H1 (cell line): ENCODE results near the gene DENND4A. TPM values are rescaled to one million over a fixed set of nuclear protein-coding genes. Genes with fewer than 3 reads are reported as not detected.

Experiments used
- CTCF ChIA-PET: fragments of 300-600 bp; sonication (Branson Sonifier 250); formaldehyde crosslinking; loops from one replicate; lab custom pipeline; 2021; ENCODE audit not compliant: partially characterized antibody; lab: Charles Lee
- POLR2A ChIA-PET: fragments of 300-600 bp; sonication (Branson Sonifier 250); formaldehyde crosslinking; loops from one replicate; lab custom pipeline; 2021; ENCODE audit warnings: inconsistent platforms; ENCODE audit not compliant: partially characterized antibody; lab: Charles Lee
- DNase-seq, 2 experiments: peaks; one replicate each; pipeline versions ENCODE4 v3.0.0 to v3.0.0-alpha.2; 2010 to 2022; ENCODE audit warnings: low spot score in 2 of 2, low read depth in 1 of 2, mixed read lengths in 1 of 2
- FAIRE-seq: peaks from 2 replicates; lab custom pipeline; 2011; peaks lifted over from hg19 to GRCh38; lab: Jason Lieb, UNC
- H2AFZ ChIP-seq: 2 replicates; pipeline ENCODE4 v1.8.1; 2012; ENCODE audit warnings: low read length, inconsistent platforms
- H2AK5ac ChIP-seq: 2 replicates; pipeline ENCODE4 v1.6.1; 2013; ENCODE audit warnings: low read depth, low read length
- H2BK120ac ChIP-seq: replicated peaks from 2 replicates; pipeline ENCODE3; 2013; ENCODE audit warnings: low read depth, low read length, inconsistent platforms
- H2BK12ac ChIP-seq: 2 replicates; pipeline ENCODE4 v1.6.1; 2013; ENCODE audit warnings: low read depth, low read length
- H2BK15ac ChIP-seq: 2 replicates; pipeline ENCODE4 v1.6.1; 2013; ENCODE audit warnings: low read length
- H2BK20ac ChIP-seq: 2 replicates; pipeline ENCODE4 v1.6.1; 2013; ENCODE audit warnings: low read length
- H2BK5ac ChIP-seq: 2 replicates; pipeline ENCODE4 v1.6.1; 2013; ENCODE audit warnings: low read depth, low read length
- H3K14ac ChIP-seq: 2 replicates; pipeline ENCODE4 v1.6.1; 2013; ENCODE audit warnings: inconsistent platforms; ENCODE audit not compliant: insufficient read length
- H3K18ac ChIP-seq: 2 replicates; pipeline ENCODE4 v1.6.1; 2013; ENCODE audit warnings: low read length; ENCODE audit errors: extremely low read depth
- H3K23ac ChIP-seq: 2 replicates; pipeline ENCODE4 v1.6.1; 2013; ENCODE audit warnings: inconsistent platforms; ENCODE audit not compliant: insufficient read length
- H3K23me2 ChIP-seq: 2 replicates; pipeline ENCODE4 v1.6.1; 2013; ENCODE audit warnings: low read depth, low read length
- H3K27ac ChIP-seq: 2 replicates; pipeline ENCODE4 v1.6.1; 2011; ENCODE audit warnings: low read depth, low read length, inconsistent platforms
- H3K27me3 ChIP-seq, 4 experiments: replicated peaks in 1 of 4; 1 replicate in 1 of 4; 2 replicates in 3 of 4; pipeline versions ENCODE4 v1.6.1 to v1.8.1; 2011 to 2013; ENCODE audit warnings: low read length in 3 of 4, mild to moderate bottlenecking in 3 of 4, inconsistent platforms in 2 of 4, mixed read lengths in 2 of 4, moderate library complexity in 1 of 4; ENCODE audit not compliant: control insufficient read depth in 3 of 4, insufficient read depth in 3 of 4; ENCODE audit errors: extremely low read depth in 1 of 4
- H3K36me3 ChIP-seq, 4 experiments: 2 replicates each; pipeline versions ENCODE4 v1.6.1 to v1.8.1; 2011 to 2013; ENCODE audit warnings: mild to moderate bottlenecking in 4 of 4, low read length in 3 of 4, moderate library complexity in 2 of 4, control low read depth in 1 of 4, inconsistent platforms in 1 of 4; ENCODE audit not compliant: insufficient read depth in 4 of 4, control insufficient read depth in 2 of 4
- H3K4ac ChIP-seq: replicated peaks from 2 replicates; pipeline ENCODE3; 2013; ENCODE audit warnings: low read length, low read depth, mixed read lengths, inconsistent platforms; ENCODE audit not compliant: insufficient read length
- H3K4me1 ChIP-seq, 4 experiments: replicated peaks in 1 of 4; 1 replicate in 1 of 4; 2 replicates in 3 of 4; pipeline versions ENCODE4 v1.6.1 to v1.8.1; 2011 to 2013; ENCODE audit warnings: low read length in 3 of 4, inconsistent platforms in 2 of 4, mixed read lengths in 1 of 4; ENCODE audit not compliant: insufficient read depth in 4 of 4, control insufficient read depth in 3 of 4
- H3K4me2 ChIP-seq, 2 experiments: 2 replicates each; pipeline versions ENCODE4 v1.6.1 to v1.8.1; 2011 to 2013; ENCODE audit warnings: low read depth in 2 of 2, low read length in 2 of 2, control low read depth in 1 of 2, inconsistent platforms in 1 of 2, mild to moderate bottlenecking in 1 of 2; ENCODE audit not compliant: insufficient read depth in 1 of 2
- H3K4me3 ChIP-seq, 4 experiments: fragments of 200-600, 300-600 bp in 1 of 4; sonication (generic), shearing (Covaris generic), sonication (Bioruptor Twin) in 1 of 4; 2 replicates each; pipeline versions ENCODE4 v1.5.1 to v1.8.1; 2011 to 2016; ENCODE audit warnings: low read length in 4 of 4, low read depth in 3 of 4, control low read depth in 2 of 4, inconsistent platforms in 2 of 4, mild to moderate bottlenecking in 2 of 4, mixed read lengths in 1 of 4, moderate library complexity in 1 of 4; ENCODE audit not compliant: insufficient read depth in 2 of 4; ENCODE audit errors: extremely low read depth in 1 of 4
- H3K56ac ChIP-seq: replicated peaks from 2 replicates; pipeline ENCODE3; 2013; ENCODE audit warnings: low read depth, mild to moderate bottlenecking, mixed read lengths, low read length, inconsistent platforms; ENCODE audit not compliant: insufficient read length
- H3K79me1 ChIP-seq: 2 replicates; pipeline ENCODE4 v1.6.1; 2013; ENCODE audit warnings: low read depth, low read length, control low read depth
- H3K79me2 ChIP-seq, 2 experiments: 2 replicates each; pipeline versions ENCODE4 v1.6.1 to v1.8.1; 2012 to 2013; ENCODE audit warnings: low read length in 2 of 2, mild to moderate bottlenecking in 2 of 2, inconsistent platforms in 1 of 2; ENCODE audit not compliant: insufficient read depth in 2 of 2, control insufficient read depth in 1 of 2
- H3K9ac ChIP-seq, 4 experiments: replicated peaks in 1 of 4; 1 replicate in 1 of 4; 2 replicates in 3 of 4; pipeline versions ENCODE4 v1.6.1 to v1.8.1; 2011 to 2013; ENCODE audit warnings: low read depth in 3 of 4, low read length in 3 of 4, control low read depth in 2 of 4, mild to moderate bottlenecking in 2 of 4, moderate library complexity in 2 of 4, inconsistent platforms in 1 of 4; ENCODE audit errors: extremely low read depth in 1 of 4
- H3K9me3 ChIP-seq, 2 experiments: 2 replicates each; pipeline versions ENCODE4 v1.6.1 to v1.8.1; 2012 to 2013; ENCODE audit warnings: mild to moderate bottlenecking in 2 of 2, moderate library complexity in 2 of 2, control low read depth in 1 of 2, inconsistent platforms in 1 of 2, low read depth in 1 of 2, low read length in 1 of 2, mixed read lengths in 1 of 2; ENCODE audit not compliant: insufficient read depth in 2 of 2
- H4K20me1 ChIP-seq, 2 experiments: replicated peaks in 1 of 2; 2 replicates each; pipeline versions ENCODE3 to v1.8.1; 2011 to 2013; ENCODE audit warnings: inconsistent platforms in 2 of 2, low read length in 2 of 2, mild to moderate bottlenecking in 1 of 2; ENCODE audit not compliant: insufficient read depth in 2 of 2, control insufficient read depth in 1 of 2
- H4K5ac ChIP-seq: 2 replicates; pipeline ENCODE4 v1.6.1; 2013; ENCODE audit warnings: low read length, low read depth, mixed read lengths, inconsistent platforms; ENCODE audit not compliant: insufficient read length
- H4K8ac ChIP-seq: 2 replicates; pipeline ENCODE4 v1.8.0; 2013; ENCODE audit warnings: mild to moderate bottlenecking, moderate library complexity, low read length, inconsistent platforms; ENCODE audit not compliant: insufficient read depth; ENCODE audit errors: extremely low read depth
- H4K91ac ChIP-seq: replicated peaks from 2 replicates; pipeline ENCODE3; 2013; ENCODE audit warnings: low read length, mixed read lengths, inconsistent platforms; ENCODE audit not compliant: insufficient read length
- POLR2A ChIP-seq, 2 experiments: IDR thresholded peaks; 1 replicate in 1 of 2; 2 replicates in 1 of 2; pipeline ENCODE4 v1.6.1; 2011; ENCODE audit warnings: low read depth in 2 of 2, low read length in 2 of 2, mild to moderate bottlenecking in 2 of 2; ENCODE audit errors: control extremely low read depth in 1 of 2
- RAD21 ChIP-seq, 2 experiments: IDR thresholded peaks in 1 of 2; conservative IDR thresholded peaks in 1 of 2; 2 replicates each; pipeline ENCODE4 v1.6.1; 2011; ENCODE audit warnings: low read depth in 2 of 2, low read length in 2 of 2, improper control_type of control experiment in 1 of 2, inconsistent platforms in 1 of 2, mild to moderate bottlenecking in 1 of 2, moderate library complexity in 1 of 2
- SP4 ChIP-seq: IDR thresholded peaks from 2 replicates; pipeline ENCODE4 v1.6.1; 2012; ENCODE audit warnings: low read length, inconsistent platforms
- WGBS, 2 experiments: shearing (Covaris generic) in 1 of 2; methylation state at CpG; one replicate each; pipeline versions ENCODE4 v1.1.6 to v1.1.7; 2013 to 2015; ENCODE audit warnings: low lambda C conversion rate in 2 of 2, mixed read lengths in 2 of 2, inconsistent platforms in 1 of 2, low coverage in 1 of 2, missing lambda C conversion rate in 1 of 2; ENCODE audit not compliant: insufficient replicate concordance in 2 of 2, insufficient coverage in 1 of 2, insufficient read length in 1 of 2; ENCODE audit errors: extremely low coverage in 1 of 2, missing lambda C conversion rate in 1 of 2; 5-methylcytosine and 5-hydroxymethylcytosine counted together
- polyA plus RNA-seq, 7 experiments: library from polyadenylated mRNA; depleted of rRNA in 3 of 7; stranded (reverse) in 5 of 7; unstranded in 2 of 7; fragments of >200 nt in 5 of 7; fragments of 200-250 nt in 2 of 7; gene quantifications; 1 replicate in 5 of 7; 2 replicates in 1 of 7; 4 replicates in 1 of 7; pipeline versions ENCODE4 v1.2.1 to v1.2.3, GENCODE V29; 2011 to 2013; ENCODE audit warnings: missing spikeins in 2 of 7, mixed read lengths in 2 of 7
- total RNA-seq: library from RNA; stranded (reverse); fragmentation: NEBNext Ultra II Directional; extraction: Animal tissue kit (Norgen Biotek cat#: 25700); gene quantifications from 2 replicates; pipeline ENCODE4 v1.2.1, GENCODE V29; 2021
- TF ChIP-seq, protein P1 (sequence below), 3 experiments: IDR thresholded peaks; 1 replicate in 2 of 3; 2 replicates in 1 of 3; pipeline versions ENCODE4 v1.5.1 to v1.6.1; 2011; ENCODE audit warnings: low read length in 3 of 3, mild to moderate bottlenecking in 3 of 3, inconsistent platforms in 2 of 3, low read depth in 1 of 3, moderate library complexity in 1 of 3; ENCODE audit not compliant: insufficient read depth in 1 of 3; ENCODE audit errors: control extremely low read depth in 1 of 3

The DENND4A gene
- total and polyA plus RNA-seq, 2 of the 8 experiments (the other 6 are each of a cell fraction or from before 2014, with no cell fraction given), result 1.3 to 4.7 TPM

DNA sequence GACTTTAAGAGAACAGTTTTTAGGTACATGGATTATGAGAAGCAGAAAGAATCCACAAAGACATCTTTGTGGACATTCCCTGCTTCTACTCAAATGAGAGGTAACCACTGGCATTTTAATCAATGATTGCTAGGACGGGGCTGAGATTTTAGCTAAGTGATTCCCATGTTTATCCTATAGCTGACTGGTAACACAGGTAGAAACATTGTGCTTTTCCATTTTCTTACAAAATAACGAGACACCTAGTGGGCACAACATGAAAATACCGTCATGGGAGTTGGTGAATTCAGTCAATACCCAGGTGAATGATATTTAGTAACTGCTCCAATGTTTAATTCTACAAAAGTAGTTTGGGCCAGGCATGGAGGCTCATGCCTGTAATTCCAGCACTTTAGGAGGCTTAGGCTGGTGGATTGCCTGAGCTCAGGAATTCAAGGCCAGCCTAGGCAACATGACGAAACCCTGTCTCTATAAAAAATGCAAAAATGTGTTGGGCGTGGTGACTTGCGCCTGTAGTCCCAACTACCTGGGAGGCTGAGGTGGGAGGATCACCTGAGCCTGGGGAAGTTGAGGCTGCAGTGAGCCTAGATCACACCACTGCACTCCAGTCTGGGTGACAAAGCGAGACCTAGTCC lies 37.2 kb upstream of the DENND4A start:
- H3K9ac ChIP-seq, result no peak overlapping the region
- no peak overlapping the region for H2BK120ac ChIP-seq
- H2AFZ ChIP-seq, result peak overlapping the region; percentile 49; the same call in 1 of the 2 replicates
- 65% methylated on average over 7 of the region's 7 CpGs; no CpG with 5 or more reads in 1 of the 2 experiments for WGBS, 2 experiments
- H2AK5ac ChIP-seq, result no peak overlapping the region
- no peak overlapping the region for H3K4ac ChIP-seq
- peaks cover 4 to 22% (median 11%) of the 10 kb centered on the region in 4 experiments; a peak in 6 of 7 replicates for H3K4me1 ChIP-seq
- peak overlapping the region; percentile 48; the same call in 1 of the 2 replicates for H2BK15ac ChIP-seq
- H3K18ac ChIP-seq, result no peak overlapping the region
- no peak overlapping the region for H4K91ac ChIP-seq
- H3K4me3 ChIP-seq, result no peak overlapping the region
- CTCF ChIA-PET, result interaction anchor here (0.8 to 1.9 kb wide), 11 partner anchors 9 to 234 kb away, joined by 3 to 8 read pairs (median 4); partner anchors contain the start of gene INTS14
- no peak overlapping the region for H2BK20ac ChIP-seq
- DNase-seq (no peak), FAIRE-seq (no peak)
- TF ChIP-seq POLR2A (IDR thresholded peaks at IDR 0.05; ENCODE audit: control extremely low read depth in 1 of 2, low read depth in 2 of 2, low read length in 2 of 2) (no peak), SP4 (no peak), RAD21 (IDR thresholded peaks at IDR 0.05 in 1 of 2, conservative IDR thresholded peaks at IDR 0.05 in 1 of 2; ENCODE audit: low read depth in 2 of 2, low read length in 2 of 2) (peak; percentile 26 to 32; a peak in 3 of 4 replicates)
- TF ChIP-seq, protein P1, sequence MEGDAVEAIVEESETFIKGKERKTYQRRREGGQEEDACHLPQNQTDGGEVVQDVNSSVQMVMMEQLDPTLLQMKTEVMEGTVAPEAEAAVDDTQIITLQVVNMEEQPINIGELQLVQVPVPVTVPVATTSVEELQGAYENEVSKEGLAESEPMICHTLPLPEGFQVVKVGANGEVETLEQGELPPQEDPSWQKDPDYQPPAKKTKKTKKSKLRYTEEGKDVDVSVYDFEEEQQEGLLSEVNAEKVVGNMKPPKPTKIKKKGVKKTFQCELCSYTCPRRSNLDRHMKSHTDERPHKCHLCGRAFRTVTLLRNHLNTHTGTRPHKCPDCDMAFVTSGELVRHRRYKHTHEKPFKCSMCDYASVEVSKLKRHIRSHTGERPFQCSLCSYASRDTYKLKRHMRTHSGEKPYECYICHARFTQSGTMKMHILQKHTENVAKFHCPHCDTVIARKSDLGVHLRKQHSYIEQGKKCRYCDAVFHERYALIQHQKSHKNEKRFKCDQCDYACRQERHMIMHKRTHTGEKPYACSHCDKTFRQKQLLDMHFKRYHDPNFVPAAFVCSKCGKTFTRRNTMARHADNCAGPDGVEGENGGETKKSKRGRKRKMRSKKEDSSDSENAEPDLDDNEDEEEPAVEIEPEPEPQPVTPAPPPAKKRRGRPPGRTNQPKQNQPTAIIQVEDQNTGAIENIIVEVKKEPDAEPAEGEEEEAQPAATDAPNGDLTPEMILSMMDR (IDR thresholded peaks at IDR 0.05; ENCODE audit: control extremely low read depth in 1 of 3, insufficient read depth in 1 of 3, low read depth in 1 of 3, low read length in 3 of 3), result peak in 2 of 3 experiments; percentile 16 to 54; a peak in 2 of 4 replicates
- H3K23ac ChIP-seq, result no peak overlapping the region
- no peaks in the 10 kb centered on the region for H3K36me3 ChIP-seq
- H3K4me2 ChIP-seq, result no peak overlapping the region
- H3K27ac ChIP-seq, result no peak overlapping the region
- no peak overlapping the region for H4K8ac ChIP-seq
- H3K27me3 ChIP-seq, result no peaks in the 10 kb centered on the region
- H2BK12ac ChIP-seq, result peak overlapping the region; percentile 20; the same call in 1 of the 2 replicates
- H3K14ac ChIP-seq, result no peak overlapping the region
- no peaks in the 10 kb centered on the region; the same call in 1 of the 2 replicates for H3K23me2 ChIP-seq
- H3K79me1 ChIP-seq, result no peaks in the 10 kb centered on the region
- no peaks in the 10 kb centered on the region for H3K9me3 ChIP-seq
- no peaks in the 10 kb centered on the region for H4K20me1 ChIP-seq
- H3K79me2 ChIP-seq, result no peaks in the 10 kb centered on the region
- H2BK5ac ChIP-seq, result no peak overlapping the region
- no peak overlapping the region for H4K5ac ChIP-seq
- H3K56ac ChIP-seq, result no peak overlapping the region
- POLR2A ChIA-PET, result no interaction called here
